Measurements from ENCODE around the gene RORC.

RORC gene

GRCh38 chr1:151830055-151830454, 1.5 kb downstream of the RORC start:
- no peaks in the 10 kb centered on the region for H3F3A ChIP-seq (ENCODE audit: insufficient read depth, low read length)
- no peak overlapping the region for H2AFZ ChIP-seq (ENCODE audit: low read length)
- H3K4me3 ChIP-seq (ENCODE audit: low read depth, low read length, poor library complexity, severe bottlenecking), result no peak overlapping the region
- H3K9me2 ChIP-seq (ENCODE audit: low read depth, low read length), result no peaks in the 10 kb centered on the region
- H4K20me1 ChIP-seq (ENCODE audit: insufficient read depth, low read length), result no peaks in the 10 kb centered on the region
- no peaks in the 10 kb centered on the region for H3K9me3 ChIP-seq (ENCODE audit: low read length)
- H3K9ac ChIP-seq (ENCODE audit: low read length), result no peak overlapping the region
- no peaks in the 10 kb centered on the region for H3K27me3 ChIP-seq (ENCODE audit: insufficient read depth, low read length)
- no peak overlapping the region for H3K27ac ChIP-seq (ENCODE audit: low read depth, low read length, poor library complexity, severe bottlenecking)
- H3K79me2 ChIP-seq (ENCODE audit: insufficient read depth, low read length), result no peaks in the 10 kb centered on the region
- H3K4me2 ChIP-seq (ENCODE audit: low read length), result no peak overlapping the region
- no peaks in the 10 kb centered on the region for H3K4me1 ChIP-seq (ENCODE audit: insufficient read depth, low read length, severe bottlenecking)
- TF ChIP-seq EZH2 (IDR thresholded peaks at IDR 0.05; ENCODE audit: borderline replicate concordance, low read length) (no peak), CTCF (IDR thresholded peaks at IDR 0.05; ENCODE audit: low read length) (no peak)
- no peaks in the 10 kb centered on the region for H3K36me3 ChIP-seq (ENCODE audit: insufficient read depth, low read length)

- Histone ChIP-seq H4K20me1 (ENCODE audit: insufficient read depth, low read length) (no peaks in the 10 kb centered on the region), H3K27ac (ENCODE audit: low read depth, low read length, poor library complexity, severe bottlenecking) (no peak overlapping the region), H3F3A (ENCODE audit: insufficient read depth, low read length) (no peaks in the 10 kb centered on the region), H3K4me3 (ENCODE audit: low read depth, low read length, poor library complexity, severe bottlenecking) (no peak overlapping the region), H3K4me1 (ENCODE audit: insufficient read depth, low read length, severe bottlenecking) (no peaks in the 10 kb centered on the region), H3K4me2 (ENCODE audit: low read length) (no peak overlapping the region), H2AFZ (ENCODE audit: low read length) (no peak overlapping the region), H3K36me3 (ENCODE audit: insufficient read depth, low read length) (no peaks in the 10 kb centered on the region), H3K79me2 (ENCODE audit: insufficient read depth, low read length) (no peaks in the 10 kb centered on the region), H3K9me2 (ENCODE audit: low read depth, low read length) (no peaks in the 10 kb centered on the region), H3K27me3 (ENCODE audit: insufficient read depth, low read length) (no peaks in the 10 kb centered on the region), H3K9ac (ENCODE audit: low read length) (no peak overlapping the region), H3K9me3 (ENCODE audit: low read length) (no peaks in the 10 kb centered on the region)
- TF ChIP-seq EZH2 (IDR thresholded peaks at IDR 0.05; ENCODE audit: borderline replicate concordance, low read length), result no peak
- TF ChIP-seq CTCF (IDR thresholded peaks at IDR 0.05; ENCODE audit: low read length), result no peak
These were observed 2.1 kb downstream of the RORC start for GRCh38 chr1:151829352-151830046.

DNA sequence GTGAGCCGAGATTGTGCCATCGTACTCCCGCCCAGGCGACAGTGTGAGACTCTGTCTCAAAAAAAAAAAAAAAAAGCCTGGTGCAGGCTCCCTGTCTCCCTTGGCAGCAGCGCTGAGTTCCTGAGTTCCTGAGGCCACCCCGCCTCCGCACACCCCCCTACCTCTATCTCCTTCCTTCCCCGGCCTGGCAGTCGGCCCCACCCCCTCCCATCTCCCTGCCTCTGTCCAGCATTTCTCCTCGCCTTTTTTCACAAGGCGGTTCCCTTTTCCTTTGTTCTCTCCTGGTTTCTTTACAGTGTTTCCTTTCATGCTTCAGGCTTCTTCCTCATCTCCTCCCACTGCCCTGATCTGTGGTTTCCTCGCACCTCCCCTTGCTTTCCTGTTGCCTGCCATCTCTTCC, 2.7 kb downstream of the RORC start:
- no peaks in the 10 kb centered on the region for H3K27me3 ChIP-seq (ENCODE audit: insufficient read depth, low read length)
- no peak overlapping the region for H3K27ac ChIP-seq (ENCODE audit: low read depth, low read length, poor library complexity, severe bottlenecking)
- no peaks in the 10 kb centered on the region for H3K36me3 ChIP-seq (ENCODE audit: insufficient read depth, low read length)
- H3K9me2 ChIP-seq (ENCODE audit: low read depth, low read length), result no peaks in the 10 kb centered on the region
- H4K20me1 ChIP-seq (ENCODE audit: insufficient read depth, low read length), result no peaks in the 10 kb centered on the region
- H3K9me3 ChIP-seq (ENCODE audit: low read length), result no peaks in the 10 kb centered on the region
- no peak overlapping the region for H3K9ac ChIP-seq (ENCODE audit: low read length)
- no peaks in the 10 kb centered on the region for H3K4me1 ChIP-seq (ENCODE audit: insufficient read depth, low read length, severe bottlenecking)
- no peak overlapping the region for H2AFZ ChIP-seq (ENCODE audit: low read length)
- H3K4me2 ChIP-seq (ENCODE audit: low read length), result no peak overlapping the region
- H3K79me2 ChIP-seq (ENCODE audit: insufficient read depth, low read length), result no peaks in the 10 kb centered on the region
- H3K4me3 ChIP-seq (ENCODE audit: low read depth, low read length, poor library complexity, severe bottlenecking), result no peak overlapping the region
- H3F3A ChIP-seq (ENCODE audit: insufficient read depth, low read length), result no peaks in the 10 kb centered on the region
- TF ChIP-seq EZH2 (IDR thresholded peaks at IDR 0.05; ENCODE audit: borderline replicate concordance, low read length) (no peak), CTCF (IDR thresholded peaks at IDR 0.05; ENCODE audit: low read length) (no peak)
